HCT116 (cell line): ENCODE measurements around the gene CALD1. TPM values are rescaled to one million over a fixed set of nuclear protein-coding genes. Genes with fewer than 3 reads are reported as not detected.

Experiments
- ATAC-seq: fragments of 200-7000 bp; cut with Tn5 transposase; 2 replicates; pipeline ENCODE4 v1.9.1; 2020; ENCODE audit warnings: mild to moderate bottlenecking, moderate library complexity
- BruUV-seq: library from RNA; stranded (reverse); fragments of 400-500 nt; replicated peaks from 2 replicates; lab custom pipeline; 2021; lab: Mats Ljungman, UMichigan
- CTCF ChIA-PET: fragments of 300-600 bp; sonication (Branson Sonifier 250); formaldehyde crosslinking; loops from one replicate; lab custom pipeline; 2021; ENCODE audit warnings: antibody characterized with exemption; lab: Charles Lee
- POLR2A ChIA-PET: fragments of 300-600, 350-600 bp; sonication (Branson Sonifier 250); formaldehyde crosslinking; loops from one replicate; lab custom pipeline; 2021; ENCODE audit warnings: antibody characterized with exemption; lab: Charles Lee
- RAD21 ChIA-PET, 2 experiments: fragments of 300-600 bp; sonication (Branson Sonifier 250); formaldehyde crosslinking; loops; one replicate each; lab custom pipeline; 2023; ENCODE audit warnings: low total read pairs in 2 of 2; ENCODE audit not compliant: uncharacterized antibody in 2 of 2, unreplicated experiment in 2 of 2, low non-redundant PET in 1 of 2; lab: Charles Lee
- DNase-seq: peaks from one replicate; pipeline ENCODE4 v3.0.0-alpha.2; 2010; ENCODE audit warnings: low read depth, low spot score
- H2AFZ ChIP-seq: fragments of 200-600 bp; shearing (Covaris generic), sonication (generic); 2 replicates; pipeline ENCODE4 v1.6.1; 2017; ENCODE audit warnings: low read depth, mixed run types, mixed read lengths, antibody characterized with exemption, low read length; ENCODE audit not compliant: poor library complexity, severe bottlenecking
- H3K27ac ChIP-seq: 2 replicates; pipeline ENCODE4 v1.5.1; 2012; ENCODE audit warnings: low read depth, low read length
- H3K27me3 ChIP-seq: fragments of 200-600 bp; sonication (generic); 2 replicates; pipeline ENCODE4 v1.6.1; 2016; ENCODE audit warnings: mixed run types, low read length, mixed read lengths; ENCODE audit not compliant: insufficient read depth
- H3K36me3 ChIP-seq, 2 experiments: fragments of 200-500 bp in 1 of 2; fragments of 200-600 bp in 1 of 2; sonication (Bioruptor generic) in 1 of 2; sonication (generic) in 1 of 2; 2 replicates each; pipeline versions ENCODE4 v1.5.1 to v1.6.1; 2014 to 2016; ENCODE audit warnings: low read length in 2 of 2, inconsistent platforms in 1 of 2, mixed read lengths in 1 of 2, mixed run types in 1 of 2; ENCODE audit not compliant: insufficient read depth in 2 of 2, control insufficient read depth in 1 of 2
- H3K4me1 ChIP-seq, 2 experiments: fragments of 200-600 bp in 1 of 2; sonication (generic) in 1 of 2; 2 replicates each; pipeline versions ENCODE4 v1.5.1 to v1.6.1; 2012 to 2017; ENCODE audit warnings: low read length in 2 of 2, inconsistent platforms in 1 of 2, mild to moderate bottlenecking in 1 of 2, mixed read lengths in 1 of 2, mixed run types in 1 of 2, moderate library complexity in 1 of 2; ENCODE audit not compliant: insufficient read depth in 2 of 2, control insufficient read depth in 1 of 2
- H3K4me2 ChIP-seq: fragments of 200-600 bp; sonication (generic); 2 replicates; pipeline ENCODE4 v1.6.1; 2017; ENCODE audit warnings: mixed run types, low read length, mixed read lengths
- H3K4me3 ChIP-seq, 2 experiments: fragments of 200-600 bp in 1 of 2; sonication (generic) in 1 of 2; replicated peaks in 1 of 2; 2 replicates each; pipeline ENCODE4 v1.5.1; 2011 to 2016; ENCODE audit warnings: low read length in 2 of 2, control low read depth in 1 of 2, low read depth in 1 of 2, mild to moderate bottlenecking in 1 of 2, mixed read lengths in 1 of 2, mixed run types in 1 of 2
- H3K79me2 ChIP-seq: fragments of 200-600 bp; sonication (generic); 2 replicates; pipeline ENCODE4 v1.6.1; 2017; ENCODE audit warnings: mild to moderate bottlenecking, mixed run types, low read length, moderate library complexity, mixed read lengths; ENCODE audit not compliant: insufficient read depth
- H3K9ac ChIP-seq: fragments of 200-600 bp; sonication (generic); 2 replicates; pipeline ENCODE4 v1.6.1; 2016; ENCODE audit warnings: low read length, mixed read lengths
- H3K9me2 ChIP-seq: fragments of 200-600 bp; sonication (generic), shearing (Covaris generic); 2 replicates; pipeline ENCODE4 v1.6.1; 2017; ENCODE audit warnings: mixed run types, mild to moderate bottlenecking, moderate library complexity; ENCODE audit not compliant: insufficient read depth
- H3K9me3 ChIP-seq, 2 experiments: fragments of 200-500 bp in 1 of 2; fragments of 200-600 bp in 1 of 2; sonication (Bioruptor generic) in 1 of 2; sonication (generic) in 1 of 2; 2 replicates each; pipeline ENCODE4 v1.6.1; 2014 to 2017; ENCODE audit warnings: low read length in 2 of 2, mixed read lengths in 2 of 2, inconsistent platforms in 1 of 2, low read depth in 1 of 2, mild to moderate bottlenecking in 1 of 2, mixed run types in 1 of 2, moderate library complexity in 1 of 2; ENCODE audit not compliant: control insufficient read depth in 1 of 2, insufficient read depth in 1 of 2
- H4K20me1 ChIP-seq: fragments of 200-600 bp; sonication (generic), shearing (Covaris generic); 2 replicates; pipeline ENCODE4 v1.6.1; 2017; ENCODE audit warnings: mixed run types, mild to moderate bottlenecking, moderate library complexity; ENCODE audit not compliant: insufficient read depth
- CBX3 ChIP-seq: IDR thresholded peaks from 2 replicates; pipeline ENCODE4 v1.6.1; 2012; ENCODE audit warnings: low read depth
- EGR1 ChIP-seq: IDR thresholded peaks from 2 replicates; pipeline ENCODE4 v1.6.1; 2012; ENCODE audit warnings: low read depth
- EZH2 ChIP-seq: fragments of 200-600 bp; sonication (generic); IDR thresholded peaks from 2 replicates; pipeline ENCODE4 v1.6.1; 2017; ENCODE audit warnings: antibody characterized with exemption, mixed run types
- EZH2phosphoT487 ChIP-seq: fragments of 200-600 bp; IDR thresholded peaks from 2 replicates; pipeline ENCODE4 v1.6.1; 2018; ENCODE audit warnings: antibody characterized with exemption, borderline replicate concordance
- POLR2A ChIP-seq: IDR thresholded peaks from 2 replicates; pipeline ENCODE4 v1.7.0; 2011; ENCODE audit warnings: borderline replicate concordance; ENCODE audit not compliant: insufficient read depth, insufficient read length; ENCODE audit errors: extremely low read depth
- POLR2AphosphoS5 ChIP-seq: IDR thresholded peaks from 2 replicates; pipeline ENCODE4 v1.6.1; 2011; ENCODE audit warnings: mild to moderate bottlenecking, low read depth, low read length, moderate library complexity
- SIN3A ChIP-seq: IDR thresholded peaks from 2 replicates; pipeline ENCODE4 v1.6.1; 2012; ENCODE audit warnings: low read depth
- SRF ChIP-seq: IDR thresholded peaks from 2 replicates; pipeline ENCODE4 v1.6.1; 2012; ENCODE audit warnings: low read depth
- TCF7L2 ChIP-seq: IDR thresholded peaks from 2 replicates; pipeline ENCODE4 v1.7.0; 2011; ENCODE audit warnings: borderline replicate concordance, inconsistent platforms; ENCODE audit not compliant: insufficient read depth, insufficient read length; ENCODE audit errors: extremely low read depth
- YY1 ChIP-seq: IDR thresholded peaks from 2 replicates; pipeline ENCODE4 v1.6.1; 2011; ENCODE audit warnings: low read length, low read depth, moderate library complexity, mild to moderate bottlenecking; ENCODE audit not compliant: insufficient replicate concordance; ENCODE audit errors: extremely low read depth
- ZFX ChIP-seq: fragments of 450-650 bp; IDR thresholded peaks from 2 replicates; pipeline ENCODE4 v1.6.1; 2017
- ZNF274 ChIP-seq: fragments of 200-500 bp; sonication (Bioruptor generic); IDR thresholded peaks from 2 replicates; pipeline ENCODE4 v1.6.1; 2014; ENCODE audit warnings: mild to moderate bottlenecking, low read depth, low read length, inconsistent platforms
- intact Hi-C: fragments of 100-400 bp; cut with micrococcal nuclease; formaldehyde crosslinking; loops from 2 replicates; pipeline ENCODE4 v1.10.0; 2022
- total RNA-seq: library from RNA; stranded (reverse); gene quantifications from one replicate; pipeline ENCODE4 v1.2.1, GENCODE V29; 2021; ENCODE audit not compliant: unreplicated experiment
- TF ChIP-seq, protein P1 (sequence below): IDR thresholded peaks from 2 replicates; pipeline ENCODE4 v1.6.1; 2011; ENCODE audit warnings: mild to moderate bottlenecking, low read length, moderate library complexity; ENCODE audit not compliant: insufficient replicate concordance; ENCODE audit errors: extremely low read depth
- TF ChIP-seq, protein P2 (sequence below): IDR thresholded peaks from 2 replicates; pipeline ENCODE4 v1.6.1; 2012
- TF ChIP-seq, protein P3 (sequence below): IDR thresholded peaks from 2 replicates; pipeline ENCODE4 v1.6.1; 2012

The CALD1 gene
- total RNA-seq, 1 experiment from 2014 or later, result 66.8 TPM

DNA sequence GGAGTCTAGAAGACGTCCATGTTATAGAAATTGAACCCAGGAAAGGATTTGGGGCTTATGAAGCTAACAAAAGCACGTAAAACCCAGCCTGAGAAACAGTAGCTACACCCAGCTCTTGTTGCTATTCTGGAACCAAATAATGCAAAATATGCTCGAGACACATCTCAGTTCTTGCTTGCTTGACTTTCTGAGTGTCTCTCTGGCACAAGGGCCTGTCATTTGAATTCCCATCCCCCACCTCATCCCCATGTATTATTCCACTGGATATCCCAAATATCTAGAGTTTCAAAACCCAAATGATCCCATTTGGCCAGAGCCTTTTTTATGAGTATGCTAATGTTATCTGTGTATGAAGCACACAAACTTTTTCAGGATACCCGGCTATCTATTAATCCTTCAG is 158.7 kb downstream of the CALD1 start:
- RAD21 ChIA-PET, result no interaction called here
- Histone ChIP-seq H3K27ac (no peak overlapping the region), H3K4me2 (no peak overlapping the region), H3K4me1 (no peaks in the 10 kb centered on the region), H3K9me3 (no peaks in the 10 kb centered on the region), H3K9ac (no peak overlapping the region), H2AFZ (no peak overlapping the region), H4K20me1 (no peaks in the 10 kb centered on the region), H3K79me2 (no peaks in the 10 kb centered on the region), H3K36me3 (peaks cover 2 to 8% of the 10 kb centered on the region in 2 experiments; a peak in 2 of 4 replicates), H3K9me2 (no peaks in the 10 kb centered on the region), H3K27me3 (no peaks in the 10 kb centered on the region), H3K4me3 (no peak overlapping the region)
- POLR2A ChIA-PET, result no interaction called here
- BruUV-seq, result no TSS peak
- DNase-seq (no peak), ATAC-seq (no peak)
- CTCF ChIA-PET, result no interaction called here
- TF ChIP-seq YY1 (no peak), POLR2AphosphoS5 (no peak)
- intact Hi-C loops, result no loop called here

DNA sequence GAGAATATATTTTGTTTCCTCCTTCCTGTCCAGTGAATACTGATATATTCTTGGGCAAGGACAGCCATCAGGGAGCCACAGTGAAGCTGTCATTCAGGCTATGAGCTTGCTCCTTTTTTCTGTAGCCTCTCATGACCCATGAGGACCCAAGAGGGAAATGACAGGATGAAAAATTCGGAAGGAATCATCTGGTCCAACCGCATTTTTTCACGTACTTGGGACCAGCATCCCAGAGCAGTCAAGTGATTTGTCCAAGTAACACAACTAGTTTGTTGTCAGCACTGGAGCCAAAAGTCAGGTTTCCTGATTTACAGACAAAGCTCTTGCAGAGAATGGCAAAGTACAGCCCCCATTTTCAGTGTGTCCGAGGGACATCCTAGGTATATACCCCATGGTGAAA is 159.7 kb downstream of the CALD1 start:
- no peak overlapping the region for H3K27ac ChIP-seq
- no peaks in the 10 kb centered on the region for H3K4me1 ChIP-seq
- ATAC-seq, result no peak
- DNase-seq, result no peak
- ChIA-PET CTCF (no interaction called here), RAD21 (no interaction called here), POLR2A (no interaction called here)
- H3K9me3 ChIP-seq, result no peaks in the 10 kb centered on the region
- peaks cover 2 to 8% of the 10 kb centered on the region in 2 experiments; a peak in 2 of 4 replicates for H3K36me3 ChIP-seq
- H3K4me2 ChIP-seq, result no peak overlapping the region
- intact Hi-C loops, result no loop called here
- no peaks in the 10 kb centered on the region for H3K79me2 ChIP-seq
- no peaks in the 10 kb centered on the region for H4K20me1 ChIP-seq
- no peaks in the 10 kb centered on the region for H3K27me3 ChIP-seq
- no peak overlapping the region for H3K4me3 ChIP-seq
- H2AFZ ChIP-seq, result no peak overlapping the region
- no peaks in the 10 kb centered on the region for H3K9me2 ChIP-seq
- no TSS peak for BruUV-seq
- TF ChIP-seq EZH2phosphoT487 (no peak), CBX3 (no peak), EGR1 (no peak), POLR2A (no peak), ZFX (no peak), TCF7L2 (no peak), SRF (no peak), YY1 (no peak), EZH2 (no peak), SIN3A (no peak), ZNF274 (no peak)
- TF ChIP-seq, protein P1, sequence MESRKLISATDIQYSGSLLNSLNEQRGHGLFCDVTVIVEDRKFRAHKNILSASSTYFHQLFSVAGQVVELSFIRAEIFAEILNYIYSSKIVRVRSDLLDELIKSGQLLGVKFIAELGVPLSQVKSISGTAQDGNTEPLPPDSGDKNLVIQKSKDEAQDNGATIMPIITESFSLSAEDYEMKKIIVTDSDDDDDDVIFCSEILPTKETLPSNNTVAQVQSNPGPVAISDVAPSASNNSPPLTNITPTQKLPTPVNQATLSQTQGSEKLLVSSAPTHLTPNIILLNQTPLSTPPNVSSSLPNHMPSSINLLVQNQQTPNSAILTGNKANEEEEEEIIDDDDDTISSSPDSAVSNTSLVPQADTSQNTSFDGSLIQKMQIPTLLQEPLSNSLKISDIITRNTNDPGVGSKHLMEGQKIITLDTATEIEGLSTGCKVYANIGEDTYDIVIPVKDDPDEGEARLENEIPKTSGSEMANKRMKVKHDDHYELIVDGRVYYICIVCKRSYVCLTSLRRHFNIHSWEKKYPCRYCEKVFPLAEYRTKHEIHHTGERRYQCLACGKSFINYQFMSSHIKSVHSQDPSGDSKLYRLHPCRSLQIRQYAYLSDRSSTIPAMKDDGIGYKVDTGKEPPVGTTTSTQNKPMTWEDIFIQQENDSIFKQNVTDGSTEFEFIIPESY, result no peak
- TF ChIP-seq, protein P2, sequence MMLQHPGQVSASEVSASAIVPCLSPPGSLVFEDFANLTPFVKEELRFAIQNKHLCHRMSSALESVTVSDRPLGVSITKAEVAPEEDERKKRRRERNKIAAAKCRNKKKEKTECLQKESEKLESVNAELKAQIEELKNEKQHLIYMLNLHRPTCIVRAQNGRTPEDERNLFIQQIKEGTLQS, result no peak
- TF ChIP-seq, protein P3, sequence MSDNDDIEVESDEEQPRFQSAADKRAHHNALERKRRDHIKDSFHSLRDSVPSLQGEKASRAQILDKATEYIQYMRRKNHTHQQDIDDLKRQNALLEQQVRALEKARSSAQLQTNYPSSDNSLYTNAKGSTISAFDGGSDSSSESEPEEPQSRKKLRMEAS, result no peak
- H3K9ac ChIP-seq, result no peak overlapping the region
